HG02970 (cell line): ENCODE results near the gene ZNF853.

Experiments used
- ATAC-seq: cut with Tn5 transposase; IDR thresholded peaks from one replicate; pipeline ENCODE4 v1.9.1; 2021; ENCODE audit warnings: mild to moderate bottlenecking, moderate library complexity, moderate number of reproducible peaks; ENCODE audit not compliant: unreplicated experiment, low FRiP score

ZNF853 gene

DNA sequence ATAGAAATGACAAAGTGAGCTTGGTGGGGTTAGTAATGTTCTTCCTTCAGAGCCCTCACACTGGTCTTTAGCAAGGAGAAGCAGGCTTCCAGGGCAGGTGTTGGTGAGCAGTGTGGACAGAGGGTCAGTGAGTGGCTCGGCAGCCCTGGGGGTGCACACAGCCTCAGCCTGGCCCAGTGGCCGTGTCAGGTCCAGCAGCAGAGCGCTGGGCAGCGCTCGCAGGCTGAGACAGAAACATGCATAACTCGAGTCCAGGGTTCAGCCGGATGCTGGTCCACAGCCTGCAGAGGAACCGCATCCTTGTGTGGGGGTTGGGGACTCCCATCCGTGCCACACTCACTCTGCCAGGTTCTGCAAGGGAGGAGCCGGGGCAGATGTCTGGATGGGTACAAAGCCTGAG lies 11.0 kb upstream of the ZNF853 start:
- ATAC-seq: no peak

DNA sequence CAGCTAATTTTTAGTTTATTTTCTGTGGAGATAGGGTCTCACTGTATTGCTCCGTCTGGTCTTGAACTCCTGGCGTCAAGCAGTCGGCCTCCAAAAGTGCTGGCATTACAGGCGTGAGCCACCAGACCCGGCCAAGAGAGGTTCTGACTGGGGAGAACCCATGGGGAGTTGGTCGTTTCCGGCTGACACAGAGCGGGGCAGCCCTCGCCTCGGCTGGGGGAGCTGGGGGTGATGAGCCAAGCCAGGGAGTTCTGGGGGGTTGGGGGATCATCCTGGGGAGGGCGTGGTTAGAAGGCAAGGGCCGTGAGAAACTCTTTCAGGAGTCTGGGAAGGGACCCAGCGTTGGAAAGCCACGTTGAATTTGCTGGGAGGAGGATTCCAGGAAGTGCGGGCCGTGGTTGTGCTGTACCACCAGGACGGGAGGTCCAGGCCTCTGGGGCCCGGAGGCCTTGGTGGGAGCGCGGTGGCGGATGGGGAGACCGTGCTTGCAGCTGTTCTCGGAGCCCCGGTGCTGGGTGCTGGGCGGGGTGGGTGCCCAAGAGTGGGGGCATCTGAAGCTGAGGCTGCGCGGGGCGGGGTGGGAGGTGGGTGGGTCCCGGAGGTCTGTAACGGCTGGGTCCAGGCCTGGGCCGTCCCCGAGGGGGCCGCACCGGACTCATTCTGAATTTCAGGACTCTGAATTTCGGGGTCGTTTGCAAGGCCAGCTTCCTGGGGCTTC lies 8.4 kb upstream of the ZNF853 start:
- ATAC-seq: no peak

GRCh38 chr7:6607651-6608051 lies 7.8 kb upstream of the ZNF853 start:
- ATAC-seq: no peak

DNA sequence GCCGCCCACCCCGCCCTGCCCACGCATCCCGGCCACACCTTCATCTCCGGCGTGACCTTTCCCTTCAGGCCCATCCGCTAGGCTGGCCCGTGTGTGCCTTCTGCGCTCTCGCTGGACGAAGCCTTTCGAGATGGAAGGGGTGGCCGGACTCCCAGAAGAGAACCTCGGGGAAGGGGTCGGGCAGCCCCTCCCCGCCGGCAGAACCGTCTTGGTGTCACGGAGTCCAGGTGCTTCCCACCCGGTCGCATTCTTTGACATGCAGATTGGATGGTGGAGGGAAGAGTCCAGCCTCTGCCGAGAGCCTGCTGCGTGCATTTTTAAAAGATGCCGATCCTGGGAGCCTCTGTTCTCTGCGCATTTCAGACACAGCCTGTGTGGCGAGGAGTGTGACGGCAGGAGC lies 7.3 kb upstream of the ZNF853 start:
- no peak for ATAC-seq

DNA sequence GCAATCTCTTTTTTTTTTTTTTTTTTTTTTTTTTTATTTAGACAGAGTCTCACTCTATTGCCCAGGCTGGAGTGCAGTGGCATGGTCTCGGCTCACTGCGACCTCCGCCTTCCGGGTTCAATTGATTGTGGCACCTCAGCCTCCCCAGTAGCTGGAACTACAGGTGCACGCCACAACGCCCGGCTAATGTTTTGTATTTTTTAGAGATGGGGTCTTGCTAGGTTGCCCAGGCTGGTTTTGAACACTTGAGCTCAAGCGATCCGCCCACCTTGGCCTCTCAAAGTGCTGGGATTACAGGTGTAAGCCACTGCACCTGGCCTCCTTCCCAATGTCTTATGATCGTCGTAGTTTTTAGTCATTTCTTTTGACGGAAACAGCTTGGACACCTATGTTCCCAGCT lies 6.6 kb upstream of the ZNF853 start:
- no peak for ATAC-seq

DNA sequence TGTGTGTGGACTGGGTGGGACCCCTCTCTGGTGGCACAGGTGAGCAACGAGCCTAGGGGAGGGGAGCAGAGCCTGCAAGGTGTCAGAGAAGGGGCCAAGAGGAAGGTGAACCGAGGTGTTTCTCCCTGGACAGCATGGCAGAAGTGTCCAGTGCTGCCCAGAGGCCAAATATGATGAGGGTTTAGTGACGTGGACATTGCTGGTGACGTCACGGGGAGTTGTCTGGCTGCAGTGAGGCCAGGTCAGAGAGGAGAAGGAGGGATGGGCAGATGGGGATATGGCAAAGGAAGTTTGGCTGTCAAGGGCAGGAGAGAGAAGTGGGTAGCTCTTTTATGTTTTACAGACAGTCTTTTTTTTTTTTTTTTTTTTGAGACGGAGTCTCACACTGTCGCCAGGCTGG lies 2.6 kb upstream of the ZNF853 start:
- ATAC-seq: no peak

- no peak for ATAC-seq
These were observed 1.7 kb upstream of the ZNF853 start for GRCh38 chr7:6613706-6614105.

- no peak for ATAC-seq
These were observed 529 bp downstream of the ZNF853 start for GRCh38 chr7:6615723-6616555.

DNA sequence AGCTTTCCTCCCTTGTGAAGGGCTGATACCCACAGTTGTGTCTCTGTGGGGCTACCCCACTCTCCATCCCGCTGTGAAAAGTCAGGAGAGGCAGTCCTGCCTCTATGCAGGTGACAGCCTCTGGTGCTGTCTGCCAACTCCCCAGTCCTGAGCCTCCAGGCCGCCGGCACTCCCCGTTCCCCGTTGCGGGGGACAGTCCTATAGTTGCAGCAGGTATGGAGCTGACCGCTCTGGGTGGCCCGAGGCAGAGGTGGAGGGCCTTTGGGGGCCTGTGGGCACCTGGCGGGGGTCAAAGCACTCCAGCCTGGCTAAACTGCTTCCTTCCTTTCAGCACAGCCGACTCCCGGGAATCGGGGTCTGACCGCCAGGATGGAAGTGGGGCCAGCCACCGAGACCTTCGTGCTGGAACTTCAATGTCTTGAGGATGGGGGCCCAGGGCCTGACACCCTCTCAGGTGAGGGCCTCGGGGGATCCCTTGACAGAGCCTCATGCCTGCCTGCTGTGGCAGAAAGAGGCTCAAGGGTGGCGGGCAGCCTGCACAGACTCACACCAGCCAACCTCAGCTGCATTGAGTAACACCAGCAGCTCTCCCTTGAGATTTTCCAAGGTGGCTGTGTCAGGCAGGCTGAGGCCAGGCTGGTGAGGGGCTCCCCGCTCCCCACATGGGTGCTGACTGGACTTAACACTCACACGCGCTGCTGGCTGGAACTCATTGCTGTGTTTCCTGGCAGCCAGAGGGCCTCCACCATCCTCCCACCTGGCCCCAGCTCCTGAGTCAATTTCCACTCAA lies 1.6 kb downstream of the ZNF853 start:
- no peak for ATAC-seq

DNA sequence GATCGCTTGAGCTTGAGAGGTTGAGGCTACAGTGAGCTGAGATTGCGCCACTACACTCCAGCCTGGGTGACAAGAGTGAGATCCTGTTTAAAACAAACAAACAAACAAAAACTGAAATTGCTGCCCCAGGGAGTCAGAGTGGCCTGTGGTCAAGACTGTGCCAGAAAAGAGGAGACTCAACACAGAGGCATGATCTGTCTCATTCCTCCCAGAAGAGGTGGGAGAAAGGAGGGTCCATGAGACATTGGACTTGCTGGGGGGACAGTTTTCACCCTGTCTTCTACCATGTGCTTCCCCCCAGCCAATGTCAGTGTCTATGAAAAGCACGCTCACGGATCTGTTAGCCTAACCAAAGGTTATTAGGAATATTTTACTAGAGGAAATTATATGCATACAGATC lies 3.2 kb downstream of the ZNF853 start:
- ATAC-seq: no peak

DNA sequence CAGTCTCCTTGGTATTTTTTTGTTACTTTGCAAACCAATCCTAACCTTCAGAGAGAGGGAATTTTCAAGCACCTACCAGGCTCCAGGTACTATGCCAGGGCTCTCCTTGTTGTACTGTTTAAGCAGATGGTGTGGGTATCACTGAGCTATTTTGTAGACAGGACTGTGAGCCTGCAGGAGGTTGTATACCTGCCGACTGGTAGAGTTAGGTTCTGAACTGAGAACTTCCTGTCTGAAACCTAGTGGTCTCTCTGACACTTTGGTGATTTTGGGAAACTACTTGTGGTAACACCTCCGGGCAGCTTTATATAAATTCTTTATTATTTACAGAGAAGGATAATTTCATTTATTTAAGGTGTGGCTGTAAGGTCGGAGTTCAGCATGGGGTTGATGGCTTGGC lies 4.6 kb downstream of the ZNF853 start:
- no peak for ATAC-seq

DNA sequence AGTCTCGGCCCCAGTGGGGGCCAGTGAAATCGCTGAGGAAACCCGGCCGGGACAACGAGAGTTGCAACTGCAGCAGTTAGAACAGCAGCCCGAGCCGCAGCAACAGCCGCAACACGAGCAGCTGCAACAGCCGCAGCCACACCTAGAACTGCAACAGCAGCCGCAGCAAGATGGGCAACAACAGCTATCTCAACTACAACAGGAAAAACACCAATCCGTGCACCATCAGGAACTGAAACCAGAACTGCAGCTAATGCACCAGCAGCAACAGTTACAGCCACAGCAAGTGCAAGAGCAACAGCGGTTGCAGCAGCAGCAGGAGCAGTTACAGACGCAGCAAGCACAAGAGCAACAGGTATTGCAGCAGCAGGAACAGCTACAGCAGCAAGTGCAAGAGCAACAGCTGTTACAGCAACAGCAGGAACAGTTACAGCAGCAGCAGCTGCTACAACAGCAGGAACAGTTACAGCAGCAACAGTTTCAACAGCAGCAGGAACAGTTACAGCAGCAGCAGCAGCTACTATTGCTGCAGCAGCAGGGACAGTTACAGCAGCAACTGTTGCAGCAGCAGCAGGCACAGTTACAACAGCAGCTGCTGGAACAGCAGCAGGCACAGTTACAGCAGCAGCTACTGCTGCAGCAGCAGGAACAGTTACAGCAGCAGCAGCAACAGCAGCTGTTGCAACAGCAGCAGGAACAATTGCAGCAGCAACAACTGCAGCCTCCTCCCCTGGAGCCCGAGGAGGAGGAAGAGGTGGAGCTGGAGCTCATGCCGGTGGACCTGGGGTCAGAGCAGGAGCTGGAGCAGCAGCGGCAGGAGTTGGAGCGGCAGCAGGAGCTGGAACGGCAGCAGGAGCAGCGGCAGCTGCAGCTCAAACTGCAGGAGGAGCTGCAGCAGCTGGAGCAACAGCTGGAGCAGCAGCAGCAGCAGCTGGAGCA lies 6.1 kb downstream of the ZNF853 start:
- ATAC-seq: no peak

- no peak for ATAC-seq
These were observed 6.8 kb downstream of the ZNF853 start for GRCh38 chr7:6622134-6622710.

DNA sequence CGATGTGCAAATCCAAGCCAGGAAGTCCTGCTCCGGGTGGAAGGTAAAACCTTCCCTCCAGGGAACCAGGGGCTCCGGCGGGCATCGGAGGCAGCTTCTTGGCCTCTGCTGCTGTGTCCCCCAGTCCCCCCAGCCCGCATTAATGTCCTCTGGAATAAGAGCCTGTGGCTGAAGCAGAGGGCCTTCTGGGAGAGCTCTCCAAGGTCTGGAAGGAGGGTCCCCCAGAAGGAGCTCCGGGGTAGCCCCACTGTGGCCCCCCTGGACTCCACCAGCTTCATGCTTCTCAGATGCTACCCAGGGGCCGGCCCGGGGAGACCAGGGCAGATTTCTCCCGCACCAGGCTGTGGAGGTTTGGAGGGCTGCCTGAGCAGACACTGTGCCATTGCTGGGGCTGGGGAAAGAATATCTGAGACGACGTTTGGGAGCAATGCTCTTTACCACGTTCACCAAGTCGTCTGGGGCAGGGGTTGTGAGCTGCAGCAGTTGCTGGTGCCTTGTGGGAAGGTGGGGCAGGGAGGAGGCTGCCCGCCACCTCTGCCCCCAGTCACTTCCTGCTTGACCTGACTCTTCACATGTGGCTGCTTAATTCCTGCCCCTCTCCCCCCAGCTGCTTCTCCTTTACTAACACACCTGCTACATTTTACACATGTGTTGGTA lies 8.3 kb downstream of the ZNF853 start:
- ATAC-seq: no peak

DNA sequence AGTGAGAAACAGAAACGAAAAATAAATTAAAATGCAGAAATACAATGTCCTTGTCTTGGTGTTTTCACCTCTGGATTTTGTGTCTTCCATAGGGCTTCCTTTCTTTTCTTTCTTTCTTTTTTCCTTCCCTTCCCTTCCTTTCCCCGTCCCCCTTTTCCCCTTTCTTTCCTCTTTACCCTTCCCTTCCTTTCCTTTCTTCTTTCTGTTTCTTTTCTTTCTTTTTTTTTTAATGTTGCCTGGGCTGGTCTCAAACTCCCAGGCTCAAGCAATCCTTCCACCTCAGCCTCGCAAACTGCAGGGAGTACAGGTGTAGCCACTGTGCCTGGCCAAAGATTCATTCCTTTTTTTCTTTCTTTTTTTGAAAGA lies 8.8 kb downstream of the ZNF853 start:
- no peak for ATAC-seq

DNA sequence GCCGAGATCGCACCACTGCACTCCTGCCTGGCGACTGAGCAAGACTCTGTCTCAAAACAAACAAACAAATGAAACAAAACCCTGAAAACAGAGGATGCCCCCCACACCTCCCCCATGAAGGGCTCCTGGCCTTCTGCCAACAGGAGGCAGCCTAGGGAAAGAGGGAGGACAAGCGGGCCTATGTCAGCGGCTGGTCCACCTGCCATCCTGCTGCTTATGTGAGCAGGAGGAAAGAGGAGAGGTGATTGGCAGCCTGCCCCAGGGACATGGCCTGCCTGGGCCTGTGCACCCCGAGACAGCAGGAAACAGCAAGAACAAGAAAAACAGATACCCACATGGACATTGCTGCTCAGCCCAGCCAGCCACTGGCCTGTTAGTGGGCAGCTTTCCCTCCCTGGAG lies 12.6 kb downstream of the ZNF853 start:
- ATAC-seq: no peak

GRCh38 chr7:6630007-6630849 lies 14.8 kb downstream of the ZNF853 start:
- ATAC-seq: no peak

GRCh38 chr7:6631605-6632004 lies 16.2 kb downstream of the ZNF853 start:
- ATAC-seq: no peak

DNA sequence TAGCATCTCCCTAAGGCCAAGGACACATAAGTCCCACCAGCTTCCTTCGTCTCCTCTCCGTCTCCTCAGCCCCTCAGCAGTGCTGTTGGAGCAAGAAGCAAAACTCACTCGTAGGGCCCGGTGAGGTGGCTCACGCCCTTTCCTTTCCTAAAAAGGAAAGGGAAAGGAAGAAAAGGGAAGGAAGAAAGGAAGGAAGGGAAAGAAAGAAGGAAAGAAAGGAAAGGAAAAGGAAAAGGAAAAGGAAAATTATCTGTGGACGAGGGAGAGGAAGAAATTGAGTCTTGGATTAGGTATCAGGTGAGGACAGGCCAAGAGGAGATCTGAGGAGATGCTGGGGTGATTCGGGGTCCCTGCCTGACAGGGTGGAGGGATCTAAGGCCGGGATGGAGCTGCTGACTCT lies 18.6 kb downstream of the ZNF853 start:
- no peak for ATAC-seq
